Fibroblast of the aortic adventitia (primary cell): Measurements from ENCODE around the gene KIT. TPM values are rescaled to one million over a fixed set of nuclear protein-coding genes. Genes with fewer than 3 reads are reported as not detected.

ENCODE experiments used
- DNase-seq: peaks from one replicate; pipeline ENCODE4 v3.0.0-alpha.2; 2010; ENCODE audit warnings: low read depth
- H3K4me3 ChIP-seq: 2 replicates; pipeline ENCODE4 v1.5.1; 2011; ENCODE audit warnings: low read depth, mild to moderate bottlenecking, control low read depth, low read length, moderate library complexity
- total RNA-seq: library from RNA; depleted of rRNA; stranded (reverse); fragments of >200 nt; gene quantifications from 2 replicates; pipeline ENCODE4 v1.2.3, GENCODE V29; 2012; ENCODE audit warnings: low replicate concordance
- TF ChIP-seq, protein P1 (sequence below): IDR thresholded peaks from 2 replicates; pipeline ENCODE4 v1.5.1; 2011; ENCODE audit warnings: mild to moderate bottlenecking, low read length, control low read depth, inconsistent platforms; ENCODE audit not compliant: insufficient read depth

KIT gene
- total RNA-seq, 1 donor = 2.7 TPM

DNA sequence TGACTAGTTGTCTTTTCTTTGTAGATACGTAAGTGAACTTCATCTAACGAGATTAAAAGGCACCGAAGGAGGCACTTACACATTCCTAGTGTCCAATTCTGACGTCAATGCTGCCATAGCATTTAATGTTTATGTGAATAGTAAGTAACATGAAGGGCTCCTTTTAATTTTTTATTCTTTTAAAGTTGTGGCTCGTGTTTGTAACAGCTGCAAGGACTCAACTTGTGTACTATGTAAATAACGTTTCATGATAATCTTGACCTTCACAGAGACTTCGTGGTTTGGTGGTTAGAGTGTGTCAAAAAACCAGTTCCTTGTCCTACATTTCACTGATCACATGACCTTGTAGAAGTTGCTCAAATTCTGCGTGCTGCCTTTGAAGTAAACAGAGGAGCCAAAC, 51.6 kb downstream of the KIT start:
- H3K4me3 ChIP-seq = no peak overlapping the region
- no peak for DNase-seq
- TF ChIP-seq, protein P1, sequence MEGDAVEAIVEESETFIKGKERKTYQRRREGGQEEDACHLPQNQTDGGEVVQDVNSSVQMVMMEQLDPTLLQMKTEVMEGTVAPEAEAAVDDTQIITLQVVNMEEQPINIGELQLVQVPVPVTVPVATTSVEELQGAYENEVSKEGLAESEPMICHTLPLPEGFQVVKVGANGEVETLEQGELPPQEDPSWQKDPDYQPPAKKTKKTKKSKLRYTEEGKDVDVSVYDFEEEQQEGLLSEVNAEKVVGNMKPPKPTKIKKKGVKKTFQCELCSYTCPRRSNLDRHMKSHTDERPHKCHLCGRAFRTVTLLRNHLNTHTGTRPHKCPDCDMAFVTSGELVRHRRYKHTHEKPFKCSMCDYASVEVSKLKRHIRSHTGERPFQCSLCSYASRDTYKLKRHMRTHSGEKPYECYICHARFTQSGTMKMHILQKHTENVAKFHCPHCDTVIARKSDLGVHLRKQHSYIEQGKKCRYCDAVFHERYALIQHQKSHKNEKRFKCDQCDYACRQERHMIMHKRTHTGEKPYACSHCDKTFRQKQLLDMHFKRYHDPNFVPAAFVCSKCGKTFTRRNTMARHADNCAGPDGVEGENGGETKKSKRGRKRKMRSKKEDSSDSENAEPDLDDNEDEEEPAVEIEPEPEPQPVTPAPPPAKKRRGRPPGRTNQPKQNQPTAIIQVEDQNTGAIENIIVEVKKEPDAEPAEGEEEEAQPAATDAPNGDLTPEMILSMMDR = no peak

DNA sequence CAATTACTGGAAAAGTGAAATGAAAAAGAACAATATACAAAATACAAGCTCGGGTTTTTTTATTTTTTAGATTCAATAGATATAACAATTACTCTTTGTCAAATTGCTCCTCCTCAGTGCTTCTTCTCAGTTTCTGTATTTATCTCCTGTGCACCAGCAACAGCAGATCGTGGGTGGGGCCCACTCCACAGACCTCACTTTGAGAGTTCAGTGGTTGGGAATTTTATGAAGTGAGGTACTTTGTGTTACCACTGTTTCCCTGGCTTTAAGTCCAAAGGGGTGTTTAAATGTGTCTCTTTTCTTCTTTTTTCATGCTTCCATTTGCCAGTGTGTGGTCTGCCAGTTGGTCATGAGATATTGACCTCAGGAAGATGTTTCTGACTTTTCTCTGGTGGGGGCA, 54.4 kb downstream of the KIT start:
- TF ChIP-seq, protein P1 = no peak
- no peak for DNase-seq
- H3K4me3 ChIP-seq = no peak overlapping the region

DNA sequence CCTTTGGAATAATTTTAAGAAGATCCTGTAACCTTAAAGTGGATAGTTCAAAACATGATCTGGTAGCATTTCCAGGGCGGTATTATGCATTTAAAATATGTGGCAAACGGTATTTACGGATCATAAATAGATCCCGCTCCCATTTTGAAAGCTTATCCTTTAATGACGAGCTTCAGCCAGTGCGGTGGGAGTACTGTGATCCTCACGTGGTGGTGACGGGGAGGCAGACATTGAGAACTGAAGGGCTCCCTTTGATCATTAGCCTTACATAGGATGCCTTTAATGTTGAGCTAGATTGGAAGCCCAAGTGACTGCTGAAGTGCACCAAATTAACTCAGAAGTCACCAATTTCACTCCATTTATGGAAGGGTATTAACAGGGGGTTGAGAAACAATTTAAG, 56.9 kb downstream of the KIT start:
- TF ChIP-seq, protein P1 = no peak
- no peak for DNase-seq
- no peak overlapping the region for H3K4me3 ChIP-seq

DNA sequence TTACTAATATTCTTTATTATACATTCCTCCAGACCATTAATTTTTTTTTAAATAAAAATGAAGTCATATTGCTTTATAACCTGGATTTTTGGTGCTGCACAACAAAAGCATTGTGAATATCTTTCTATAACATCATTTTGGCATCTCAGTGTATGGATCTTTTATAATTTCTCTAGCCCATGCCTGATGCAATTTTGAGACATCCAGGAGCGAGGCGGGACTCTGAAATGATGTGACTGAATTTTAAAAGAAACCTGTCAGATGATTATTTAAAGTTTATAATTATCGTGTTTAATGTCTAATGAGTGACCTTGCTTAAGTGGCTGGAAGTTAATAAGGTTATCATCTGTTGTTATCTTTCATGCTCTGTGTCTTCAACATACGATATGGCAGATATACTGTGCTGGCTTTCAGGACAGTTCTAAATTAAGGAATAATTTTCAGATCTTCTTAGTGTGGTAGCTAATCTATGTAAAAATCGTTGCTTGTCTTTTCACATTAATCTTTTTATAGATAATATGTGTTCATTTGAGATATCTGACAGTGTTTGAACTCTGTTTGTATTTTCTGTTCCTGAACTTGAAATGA, 58.8 kb downstream of the KIT start:
- DNase-seq = no peak
- TF ChIP-seq, protein P1 = no peak
- H3K4me3 ChIP-seq = no peak overlapping the region

DNA sequence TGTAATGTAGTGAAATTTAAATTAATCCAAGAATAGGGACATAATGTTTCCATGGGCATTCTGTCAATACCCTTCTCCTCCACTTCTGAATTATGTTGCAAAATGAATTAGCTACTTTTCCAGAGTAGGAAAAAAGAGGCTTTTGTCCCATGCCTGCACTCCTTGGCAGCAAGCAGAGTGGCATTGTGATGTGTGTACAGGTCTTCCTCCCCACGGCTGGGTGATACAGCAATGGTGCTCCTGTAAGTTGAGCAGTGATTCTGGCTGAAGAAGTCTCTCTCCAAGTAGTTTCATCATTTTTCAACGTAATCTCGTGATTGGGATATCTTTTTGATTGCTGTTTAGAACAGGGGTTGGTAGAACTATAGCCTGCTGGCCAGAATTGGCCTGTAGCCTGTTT, 59.9 kb downstream of the KIT start:
- DNase-seq = no peak
- H3K4me3 ChIP-seq = no peak overlapping the region
- TF ChIP-seq, protein P1 = no peak

- no peak for DNase-seq
- TF ChIP-seq, protein P1 = no peak
- no peak overlapping the region for H3K4me3 ChIP-seq
Measured at GRCh38 chr4:54719378-54719777, 61.6 kb downstream of the KIT start.

GRCh38 chr4:54723220-54723619, 65.5 kb downstream of the KIT start:
- TF ChIP-seq, protein P1 = no peak
- DNase-seq = no peak

More at GRCh38 chr4:54723220-54723619, 65.5 kb downstream of the KIT start:
- no peak overlapping the region for H3K4me3 ChIP-seq
